Adipose tissue (tissue), 3 donors: ENCODE results near the gene OR51G1. TPM values are rescaled to one million over a fixed set of nuclear protein-coding genes. Genes with fewer than 3 reads are reported as not detected.
"Not testable (repeated sequence)": the region's sequence is repeated elsewhere in the genome, so short reads cannot be mapped to it uniquely, and the experiment has no call there.

Experiments
- H3K27ac ChIP-seq: one replicate; pipeline ENCODE4 v1.5.1; 2013; ENCODE audit warnings: low read depth, low read length
- WGBS, 3 donors: extraction: QIAGEN DNeasy Blood & Tissue Kit; methylation state at CpG; one replicate each; pipeline ENCODE4 v1.1.7; 2013; 5-methylcytosine and 5-hydroxymethylcytosine counted together
- polyA plus RNA-seq, 3 donors: library from polyadenylated mRNA; stranded (reverse); fragments of 200-250 nt; gene quantifications; one replicate each; pipeline ENCODE4 v1.2.3, GENCODE V29; 2013
- donor health status: healthy with polysubstance abuse.
- donor health status: Bipolar disorder and iron deficiency.
- donor health status: healthy.

Gene OR51G1, protein sequence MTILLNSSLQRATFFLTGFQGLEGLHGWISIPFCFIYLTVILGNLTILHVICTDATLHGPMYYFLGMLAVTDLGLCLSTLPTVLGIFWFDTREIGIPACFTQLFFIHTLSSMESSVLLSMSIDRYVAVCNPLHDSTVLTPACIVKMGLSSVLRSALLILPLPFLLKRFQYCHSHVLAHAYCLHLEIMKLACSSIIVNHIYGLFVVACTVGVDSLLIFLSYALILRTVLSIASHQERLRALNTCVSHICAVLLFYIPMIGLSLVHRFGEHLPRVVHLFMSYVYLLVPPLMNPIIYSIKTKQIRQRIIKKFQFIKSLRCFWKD
- polyA plus RNA-seq = not detected

DNA sequence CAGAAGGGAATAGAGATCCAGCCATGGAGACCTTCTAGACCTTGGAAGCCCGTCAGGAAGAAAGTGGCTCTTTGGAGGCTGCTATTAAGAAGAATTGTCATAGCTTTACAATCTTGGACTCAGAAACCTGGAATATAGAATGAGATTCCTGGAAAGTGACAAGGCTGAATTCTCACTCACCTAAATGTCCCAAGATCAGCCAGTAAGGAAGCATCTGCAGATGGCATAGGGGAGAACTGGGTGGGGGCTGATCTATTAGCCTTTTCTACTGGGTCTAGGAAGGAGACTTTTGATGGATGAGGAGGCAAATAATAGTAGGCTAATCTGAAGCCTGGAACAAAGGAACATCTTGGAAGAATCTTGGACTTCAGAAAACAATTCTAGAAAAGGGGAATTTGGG is at the start of gene OR51G1:
Gene OR51G1 (minus strand): TSS at position 101 of the 400 bp plus-strand sequence. CDS start 0 bp downstream, at position 101.
- 68 to 82% (median 76%) methylated on average over 1 of the region's 1 CpG for WGBS, 3 donors

GRCh38 chr11:4962816-4963215 is 38.7 kb upstream of the OR51G1 start:
- no peak overlapping the region for H3K27ac ChIP-seq
- 45 to 69% (median 47%) methylated on average over 1 of the region's 1 CpG for WGBS, 3 donors

More for the DNA sequence above, at the start of gene OR51G1:
- no peak within 1 kb of the TSS for H3K27ac ChIP-seq

DNA sequence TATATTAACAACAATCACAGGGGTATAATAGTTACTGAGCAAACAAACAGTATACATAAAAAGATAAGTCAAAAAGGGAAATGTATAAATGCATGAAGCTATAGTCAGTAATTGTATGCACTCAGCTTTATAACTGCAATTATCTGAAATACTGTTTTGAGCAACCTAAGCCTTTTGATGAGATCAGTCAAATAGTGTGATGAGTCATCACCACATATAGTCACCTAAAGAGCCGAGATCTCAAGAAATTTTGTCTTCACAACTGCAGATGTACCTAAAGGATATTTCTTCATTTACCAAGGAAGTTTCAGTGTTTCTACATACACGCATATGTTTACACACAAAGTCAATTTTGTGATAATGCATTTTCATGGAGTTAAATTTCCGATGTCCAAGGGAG is 36.7 kb upstream of the OR51G1 start:
- WGBS, 3 donors = 58 to 83% (median 80%) methylated on average over 3 of the region's 3 CpGs
- H3K27ac ChIP-seq = no peak overlapping the region

- 39 to 73% (median 66%) methylated on average over 4 of the region's 4 CpGs for WGBS, 3 donors
- H3K27ac ChIP-seq = no peak overlapping the region
Measured at GRCh38 chr11:4957396-4957795, 33.3 kb upstream of the OR51G1 start.

GRCh38 chr11:4955613-4956012 is 31.5 kb upstream of the OR51G1 start, which contains the start of gene OR51A2:
OR51A2 (minus strand) TSS chr11:4955713; CDS start chr11:4955713, 0 bp downstream.
- H3K27ac ChIP-seq = not testable (repeated sequence)
- 64 to 88% (median 71%) methylated on average over 2 of the region's 2 CpGs for WGBS, 3 donors

DNA sequence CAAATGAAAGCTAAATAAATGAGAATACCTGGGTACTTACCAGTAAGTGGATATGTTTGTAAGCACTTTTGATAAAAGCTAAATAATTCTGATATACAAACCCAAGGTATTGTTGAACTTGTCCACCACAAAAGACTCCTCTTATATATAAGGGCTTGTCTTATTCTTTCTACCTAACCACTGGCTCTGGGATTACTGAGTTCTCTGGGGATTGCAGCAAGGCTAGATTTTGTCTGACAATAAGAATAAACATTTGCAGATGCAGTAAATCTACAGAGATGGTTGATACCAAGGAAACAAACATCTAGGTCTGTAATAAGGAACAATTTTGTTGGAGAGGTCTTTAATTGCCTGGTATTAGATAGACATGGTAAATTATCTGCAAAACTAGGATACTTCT is 23.4 kb upstream of the OR51G1 start, which contains the start of gene OR51A4:
Gene OR51A4 (minus strand): TSS at position 101 of the 400 bp plus-strand sequence. CDS start 505 bp downstream, outside the sequence.
- H3K27ac ChIP-seq = no peak within 1 kb of the TSS

DNA sequence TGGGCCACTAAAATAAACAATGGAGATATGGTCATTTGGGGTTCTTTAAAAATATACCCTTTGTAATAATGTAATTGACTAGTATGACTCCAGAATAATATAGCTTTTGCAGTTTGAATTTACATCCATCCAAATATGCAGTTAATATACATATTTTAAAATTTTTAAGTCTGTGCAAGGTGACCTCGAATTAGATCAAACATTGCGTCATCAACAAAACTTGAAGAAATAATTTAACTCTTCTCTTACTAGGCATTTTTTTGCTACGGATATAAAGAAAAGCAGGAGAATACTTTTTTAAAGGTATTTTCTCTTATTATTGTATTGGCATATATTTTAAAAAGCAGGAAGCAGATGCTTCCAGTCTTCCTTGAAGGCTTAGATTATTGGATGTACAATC is 12.6 kb upstream of the OR51G1 start:
- H3K27ac ChIP-seq = no peak overlapping the region
- WGBS, 3 donors = 51 to 80% (median 76%) methylated on average over 3 of the region's 3 CpGs

DNA sequence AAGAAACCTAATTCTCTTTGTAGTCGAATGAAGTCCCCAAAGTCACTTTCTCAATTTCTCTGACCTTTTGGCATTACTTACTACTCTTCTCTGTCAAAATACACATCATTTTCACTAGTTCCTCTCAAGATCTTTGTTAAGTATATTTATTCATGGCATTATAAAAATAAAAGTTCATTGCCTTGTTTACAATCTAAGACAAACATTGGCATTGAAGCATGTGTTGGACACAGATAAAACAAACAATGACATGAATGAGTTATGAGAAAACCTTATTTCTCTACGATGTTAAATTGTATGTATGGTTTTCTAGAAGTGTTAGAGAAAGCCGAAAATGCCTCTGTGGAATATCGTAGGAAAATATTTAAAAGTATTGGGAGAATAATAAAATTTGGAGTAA is 8.6 kb upstream of the OR51G1 start:
- 74 to 86% (median 84%) methylated on average over 4 of the region's 4 CpGs for WGBS, 3 donors
- no peak overlapping the region for H3K27ac ChIP-seq

DNA sequence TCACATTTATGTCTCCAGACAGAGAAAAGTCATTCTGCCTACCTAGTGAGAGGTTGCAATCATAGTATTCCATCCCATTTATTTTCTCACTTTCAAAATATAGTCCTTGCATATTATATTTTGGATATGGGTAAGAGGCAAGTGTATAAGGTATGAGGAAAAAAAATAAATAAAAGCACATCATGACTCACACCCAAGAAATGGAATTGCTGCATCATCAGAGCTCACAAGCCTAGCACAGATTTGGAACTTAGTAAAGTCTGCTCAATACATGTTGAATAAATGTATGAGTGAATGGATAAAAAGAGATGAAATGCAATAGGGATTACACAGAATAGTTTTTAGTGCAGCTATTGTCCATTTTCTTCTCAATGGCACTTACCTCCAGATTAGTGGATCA is 2.5 kb upstream of the OR51G1 start:
- no peak overlapping the region for H3K27ac ChIP-seq

DNA sequence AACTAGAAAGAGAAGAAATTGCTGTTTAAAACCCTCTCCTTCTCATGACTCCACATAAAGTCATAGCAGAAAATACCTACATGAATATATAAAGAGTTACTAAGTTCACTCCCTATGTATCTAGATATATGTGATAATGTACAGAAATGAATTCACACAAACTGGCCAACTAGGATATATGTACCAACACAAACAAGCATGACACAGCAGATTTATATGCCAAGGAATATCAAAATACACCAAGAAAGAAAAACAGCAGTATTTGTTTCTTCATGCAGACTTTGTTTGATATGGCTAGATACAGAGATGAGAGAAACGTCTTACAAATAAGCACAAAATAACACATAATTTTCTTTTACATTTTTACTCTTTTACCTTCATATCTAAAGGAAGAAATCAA is 1.8 kb downstream of the OR51G1 start:
- WGBS, 3 donors = 38 to 70% (median 53%) methylated on average over 1 of the region's 1 CpG
- H3K27ac ChIP-seq = no peak overlapping the region

DNA sequence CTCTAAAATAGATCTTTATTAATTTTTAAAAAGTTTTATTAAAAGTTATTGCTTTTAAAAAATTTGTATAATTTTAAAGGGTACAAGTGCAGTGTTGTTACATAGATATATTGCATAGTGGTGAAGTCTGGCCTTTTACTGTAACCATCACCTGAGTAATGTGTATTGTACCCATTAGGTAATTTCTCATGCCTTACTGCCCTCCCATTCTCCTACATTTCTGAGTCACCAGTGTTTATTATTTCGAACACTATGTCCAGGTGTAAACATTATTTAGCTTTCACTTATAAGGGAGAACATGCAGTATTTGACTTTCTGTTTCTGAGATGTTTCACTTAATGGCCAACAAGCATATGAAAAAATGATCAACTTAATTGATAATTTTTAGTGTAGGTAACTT is 2.3 kb downstream of the OR51G1 start:
- 78 to 86% (median 78%) methylated on average over 1 of the region's 1 CpG for WGBS, 3 donors
- no peak overlapping the region for H3K27ac ChIP-seq

GRCh38 chr11:4919250-4919649 is 4.9 kb downstream of the OR51G1 start, which contains the start of gene OR51G2:
OR51G2 (minus strand) TSS chr11:4919350; CDS start chr11:4915663, 3,687 bp downstream.
- 77 to 87% (median 82%) methylated on average over 4 of the region's 4 CpGs for WGBS, 3 donors
- H3K27ac ChIP-seq = no peak within 1 kb of the TSS

DNA sequence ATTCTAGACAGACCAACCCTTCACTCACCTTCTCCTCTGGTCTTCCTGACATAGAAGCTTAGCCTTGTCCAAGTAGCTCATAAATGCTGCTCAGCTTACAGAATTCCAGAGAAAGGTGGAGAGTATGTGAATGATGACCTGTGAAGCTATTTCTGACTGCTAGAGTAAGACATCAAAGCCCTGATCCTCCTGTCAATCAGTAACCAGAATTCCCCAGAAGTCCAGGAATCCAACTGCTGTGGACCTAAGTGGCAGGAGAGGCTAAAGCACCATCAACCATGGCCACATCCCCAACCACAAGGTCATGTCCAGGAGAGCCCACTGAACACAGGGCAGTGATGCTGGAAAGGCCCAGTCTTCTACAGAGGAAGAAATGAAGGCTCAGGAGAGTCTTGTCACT is 7.6 kb downstream of the OR51G1 start:
- no peak overlapping the region for H3K27ac ChIP-seq

DNA sequence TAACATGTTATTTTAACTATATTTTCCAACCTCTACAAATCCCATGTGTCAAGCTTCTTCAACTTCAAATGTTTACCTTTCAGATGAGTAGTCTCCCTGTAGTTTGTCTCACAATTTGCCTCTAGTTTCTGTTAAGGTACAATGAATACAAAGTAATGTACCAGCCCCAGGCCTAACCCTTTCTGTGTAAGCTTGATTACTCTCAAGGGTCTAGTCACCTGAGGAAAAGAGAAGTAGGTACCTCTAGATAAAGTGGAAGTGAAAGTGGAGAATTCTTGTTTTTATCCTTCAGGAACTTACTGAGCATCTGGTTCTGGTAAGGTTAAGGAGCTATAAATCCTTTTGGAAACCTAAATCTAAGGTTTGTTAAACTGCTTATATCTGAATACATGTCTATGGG is 20.7 kb downstream of the OR51G1 start, which contains the start of gene OR51A7:
Gene OR51A7 (plus strand): TSS at position 300 of the 400 bp plus-strand sequence. CDS start 3,587 bp downstream, outside the sequence.
- H3K27ac ChIP-seq = no peak within 1 kb of the TSS

DNA sequence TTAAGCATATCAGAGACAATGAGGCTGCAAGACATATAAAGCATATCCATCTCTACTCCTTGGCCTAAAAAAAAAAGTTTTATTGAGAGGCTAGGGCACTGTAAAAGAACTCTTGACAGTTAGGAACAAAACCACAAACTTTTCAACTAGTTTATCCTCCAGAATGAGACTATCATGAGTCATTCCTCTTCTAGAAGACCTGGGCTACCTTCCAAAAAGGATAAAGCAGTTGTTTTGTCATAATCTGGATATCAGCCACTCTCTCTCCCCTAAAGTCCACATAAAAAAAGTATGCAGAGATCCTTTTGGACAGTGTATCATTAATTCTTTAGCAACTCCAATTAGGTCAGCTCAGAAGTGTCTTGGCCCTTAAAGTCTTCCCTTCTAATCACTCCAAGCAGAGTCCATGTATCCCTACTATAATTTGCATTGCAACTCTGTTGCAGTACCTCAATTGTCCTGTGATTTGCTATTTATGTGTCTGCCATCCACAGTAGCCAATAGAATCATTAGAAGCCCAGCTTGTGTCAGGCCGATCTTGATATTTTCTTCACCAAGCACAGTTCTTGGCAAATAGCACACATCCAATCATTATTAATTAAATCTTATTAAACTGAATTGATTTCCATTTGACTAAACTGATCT is 32.0 kb downstream of the OR51G1 start:
- H3K27ac ChIP-seq = no peak overlapping the region
- WGBS, 3 donors = 80 to 88% (median 85%) methylated on average over 1 of the region's 1 CpG

DNA sequence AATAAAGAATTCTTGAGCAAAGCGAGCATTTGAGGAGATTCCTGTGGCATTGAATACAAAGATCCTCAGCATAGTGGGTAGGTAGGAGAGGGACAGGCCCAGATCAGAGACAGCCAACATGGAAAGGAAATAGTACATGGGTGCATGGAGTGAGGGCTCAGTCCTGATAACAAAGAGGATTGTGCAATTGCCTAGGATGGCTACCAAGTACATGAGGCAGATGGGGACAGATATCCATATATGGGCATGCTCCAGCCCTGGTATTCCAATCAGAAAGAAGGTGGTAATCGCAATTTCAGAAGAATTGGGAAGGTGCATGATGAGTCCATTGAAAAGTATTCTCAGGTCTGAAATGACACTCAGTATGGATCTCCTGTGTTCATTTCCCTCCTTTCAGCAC is 33.9 kb downstream of the OR51G1 start:
- no peak overlapping the region for H3K27ac ChIP-seq
- 86 to 93% (median 88%) methylated on average over 2 of the region's 2 CpGs for WGBS, 3 donors

DNA sequence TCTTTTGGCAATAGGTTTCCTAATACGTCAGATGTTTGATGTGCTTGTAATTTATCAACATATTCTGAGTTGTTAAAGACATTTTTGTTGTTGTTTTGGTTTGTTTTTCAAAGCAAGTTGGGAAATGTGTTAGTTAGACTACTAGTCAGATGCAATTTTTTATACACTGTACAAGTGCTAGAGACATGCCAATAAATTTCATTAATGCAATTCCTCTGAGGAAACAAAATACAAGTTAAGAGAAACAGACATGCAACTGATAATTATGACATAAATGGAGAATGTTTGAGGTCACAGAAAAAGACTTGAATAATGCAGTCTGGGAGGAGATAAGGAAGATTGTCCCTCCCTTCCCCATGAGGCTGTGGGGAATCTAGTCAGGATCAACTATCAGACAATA is 36.5 kb downstream of the OR51G1 start:
- 0% methylated on average over 1 of the region's 1 CpG for WGBS, 3 donors
- no peak overlapping the region for H3K27ac ChIP-seq

DNA sequence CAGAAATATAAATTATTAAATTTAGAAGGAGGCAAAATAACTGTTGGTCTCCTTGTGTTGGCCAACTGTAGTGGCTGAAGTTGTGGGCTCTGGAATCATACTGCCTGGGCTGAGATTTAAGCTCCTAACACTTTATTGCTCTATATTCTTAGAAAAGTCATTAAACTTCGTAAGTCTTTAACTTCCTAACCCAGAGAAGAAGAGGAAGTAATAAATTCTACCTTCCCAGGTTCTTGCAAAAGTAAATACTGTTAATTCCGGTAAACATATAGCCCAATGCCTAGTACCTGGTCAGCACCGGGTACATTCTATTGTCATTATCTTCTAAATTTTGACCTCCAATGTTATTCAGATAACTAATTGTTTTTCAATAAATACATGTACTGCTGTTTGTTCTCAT is 38.0 kb downstream of the OR51G1 start:
- WGBS, 3 donors = 41 to 71% (median 52%) methylated on average over 3 of the region's 3 CpGs
- no peak overlapping the region for H3K27ac ChIP-seq

- WGBS, 3 donors = 65 to 73% (median 66%) methylated on average over 3 of the region's 3 CpGs
- H3K27ac ChIP-seq = no peak overlapping the region
Measured at GRCh38 chr11:4884361-4884760, 39.8 kb downstream of the OR51G1 start.

GRCh38 chr11:4882543-4882942 is 41.6 kb downstream of the OR51G1 start:
- no peak overlapping the region for H3K27ac ChIP-seq
- 81 to 87% (median 86%) methylated on average over 5 of the region's 5 CpGs for WGBS, 3 donors
